GM18909 (cell line): ENCODE measurements around the gene CPLX4.

ENCODE experiments used
- ATAC-seq: cut with Tn5 transposase; IDR thresholded peaks from one replicate; pipeline ENCODE4 v1.9.1; 2021; ENCODE audit warnings: mild to moderate bottlenecking; ENCODE audit not compliant: unreplicated experiment, poor library complexity

CPLX4 gene

DNA sequence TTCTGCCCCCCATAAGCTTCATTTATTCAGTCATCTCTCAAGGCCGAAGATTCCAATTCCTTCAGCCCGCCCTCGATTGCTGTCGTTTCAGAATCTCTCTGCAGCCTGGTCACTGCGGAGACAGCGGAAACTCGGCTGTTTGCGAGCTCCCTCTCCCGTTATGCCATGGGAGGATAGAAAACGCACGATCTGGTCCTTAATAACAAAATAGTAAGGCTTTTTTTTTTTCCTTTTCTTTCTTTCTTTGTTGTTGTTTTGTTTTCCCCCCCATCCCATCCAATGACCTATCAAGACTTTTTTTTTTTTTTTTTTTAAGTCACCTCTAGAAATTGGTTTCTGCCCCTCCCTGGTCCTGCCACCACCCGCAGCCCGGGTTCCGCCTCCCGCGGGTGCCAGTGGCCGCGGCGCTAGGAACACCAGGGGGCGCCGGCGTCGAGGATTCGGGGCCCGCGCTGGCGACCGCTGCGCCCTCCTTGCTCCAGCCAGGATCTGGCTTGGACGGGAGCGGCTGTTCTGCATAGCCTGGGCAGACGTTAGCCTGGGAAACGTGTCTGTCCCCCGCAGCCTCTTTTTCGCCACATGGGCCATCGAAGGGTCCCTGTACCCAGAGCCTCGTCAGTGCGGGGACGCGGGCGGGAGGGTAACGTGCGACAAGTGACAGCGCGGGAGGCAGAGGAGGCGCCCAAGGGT lies 10.1 kb downstream of the CPLX4 start:
- ATAC-seq = peak; percentile 91

DNA sequence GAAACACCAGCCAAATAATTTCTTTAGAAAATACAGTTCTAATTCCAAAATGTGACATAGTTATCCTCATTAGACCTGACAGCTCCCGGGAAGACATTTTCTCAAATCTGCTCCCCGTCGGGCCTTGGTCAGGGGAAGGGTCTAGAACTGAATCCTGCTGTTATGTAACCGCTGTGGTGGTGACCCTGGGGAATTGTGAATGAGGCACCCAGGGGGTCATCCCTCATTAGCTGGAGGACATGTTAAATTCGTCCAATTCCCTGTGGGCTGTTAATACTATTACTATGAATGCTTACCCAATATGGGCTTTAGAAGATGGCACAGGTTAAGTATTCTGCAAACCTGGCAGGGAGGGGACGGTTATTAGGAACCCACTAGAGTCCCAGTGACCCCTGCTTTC lies 11.8 kb downstream of the CPLX4 start:
- no peak for ATAC-seq

DNA sequence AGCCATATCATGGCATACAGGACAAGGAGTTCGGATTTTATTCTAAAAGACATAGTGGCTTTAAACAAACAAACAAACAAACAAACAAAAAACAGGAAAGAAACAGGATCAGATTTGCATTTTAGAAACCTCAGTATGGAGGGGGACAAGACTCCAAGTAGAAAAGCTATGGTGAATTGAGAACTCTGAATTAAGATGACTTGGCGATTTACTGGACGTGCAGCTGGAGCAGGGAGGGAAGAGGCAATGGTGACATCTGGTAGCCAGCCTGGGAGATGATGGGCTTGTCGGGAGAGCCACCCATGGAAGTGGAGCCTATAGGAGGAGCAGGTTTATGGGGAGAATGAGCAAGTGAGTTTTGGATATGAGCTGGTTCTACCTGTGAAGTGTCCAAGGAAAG lies 13.2 kb downstream of the CPLX4 start:
- ATAC-seq = no peak

DNA sequence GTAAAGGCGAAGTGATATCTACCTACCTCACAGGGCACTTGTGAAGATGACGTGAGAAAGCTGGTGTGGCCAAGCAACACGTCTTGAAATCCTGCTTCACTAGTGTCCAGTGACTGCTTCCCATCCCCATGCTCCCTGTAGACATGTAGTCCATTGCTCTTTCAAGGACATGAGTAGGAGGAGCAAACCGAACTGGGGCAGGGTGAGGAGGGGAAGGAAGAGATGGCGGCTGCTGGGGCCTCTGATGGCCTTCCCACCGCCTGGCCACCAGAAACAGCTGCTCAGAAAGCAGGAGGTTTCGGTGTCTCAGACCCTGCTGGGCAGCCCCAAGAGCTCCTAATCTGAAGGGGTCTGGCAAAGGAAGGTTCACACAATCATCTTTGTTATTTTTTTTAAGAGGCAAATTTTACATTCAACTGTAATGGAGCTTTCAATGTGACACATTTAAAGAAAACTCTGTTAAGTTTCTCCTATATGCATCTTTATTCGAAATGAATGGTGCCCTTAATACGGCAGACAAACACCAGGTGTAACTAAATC lies 14.7 kb downstream of the CPLX4 start:
- ATAC-seq = no peak

DNA sequence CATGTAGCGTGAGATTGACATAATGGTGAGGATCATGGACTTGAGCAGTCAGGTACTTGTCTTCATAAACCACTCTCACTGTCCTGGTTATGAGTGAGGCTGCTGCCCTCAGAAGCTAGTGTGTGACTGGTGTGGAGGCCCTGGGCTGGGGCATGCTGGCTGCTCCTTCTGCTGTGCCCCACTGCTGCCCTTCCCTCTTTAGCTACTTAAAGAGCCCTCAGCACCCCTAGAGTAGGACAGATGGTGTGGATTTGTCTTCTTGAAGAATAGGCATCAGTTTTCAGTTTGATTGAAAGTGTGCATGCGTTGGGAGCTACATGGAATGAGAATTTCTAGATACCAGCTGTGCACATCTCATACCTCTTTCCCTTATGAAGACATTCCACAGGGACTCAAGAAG lies 15.4 kb downstream of the CPLX4 start:
- no peak for ATAC-seq

DNA sequence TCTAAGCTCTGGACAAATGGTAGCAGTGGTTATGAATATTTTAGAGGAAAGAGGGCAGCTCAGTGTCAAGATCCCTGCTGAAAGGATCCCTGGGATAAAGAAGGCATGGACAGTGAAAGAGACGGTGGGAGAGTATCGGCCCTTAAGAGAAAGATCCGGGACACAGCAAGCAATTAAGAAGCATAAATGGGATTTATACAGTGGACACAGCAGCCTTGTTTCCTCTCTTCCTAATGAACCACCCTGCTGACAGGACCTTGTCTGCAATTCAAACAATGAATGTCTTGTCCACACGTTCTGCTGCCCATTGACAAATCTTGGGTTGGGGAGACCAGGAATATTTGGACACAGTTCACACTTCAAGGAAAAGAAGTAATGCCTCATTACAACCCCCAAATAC lies 16.5 kb downstream of the CPLX4 start:
- ATAC-seq = no peak

DNA sequence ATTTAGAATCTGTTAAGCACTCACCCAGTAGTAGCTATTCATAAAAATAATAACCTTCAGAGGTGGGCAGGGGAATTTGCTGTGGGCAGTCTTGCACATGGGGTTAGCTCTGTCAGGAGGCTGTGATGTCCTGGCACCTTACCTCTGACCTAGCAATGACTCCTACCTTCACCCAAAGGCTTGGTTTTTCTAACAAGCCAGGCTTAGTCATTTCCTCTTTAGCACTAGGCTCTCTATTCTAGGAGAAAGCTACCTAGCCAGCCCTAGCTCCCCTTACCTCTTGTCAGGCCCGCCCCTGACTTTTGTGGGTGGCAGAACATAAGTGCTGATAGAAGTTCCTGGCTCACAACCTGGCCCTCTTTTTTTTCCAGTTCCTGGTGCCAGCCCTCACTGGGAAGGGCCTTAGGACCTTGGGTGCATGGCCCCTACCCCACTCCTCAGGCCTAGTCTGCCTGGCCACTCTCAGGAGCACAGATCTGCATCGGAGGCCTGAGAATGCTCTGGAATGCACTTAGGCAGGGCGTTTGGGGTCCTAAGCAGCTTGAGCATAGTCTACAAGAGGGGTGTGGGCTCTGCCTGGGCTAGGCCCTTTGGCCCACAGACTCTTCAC lies 17.7 kb downstream of the CPLX4 start:
- no peak for ATAC-seq

DNA sequence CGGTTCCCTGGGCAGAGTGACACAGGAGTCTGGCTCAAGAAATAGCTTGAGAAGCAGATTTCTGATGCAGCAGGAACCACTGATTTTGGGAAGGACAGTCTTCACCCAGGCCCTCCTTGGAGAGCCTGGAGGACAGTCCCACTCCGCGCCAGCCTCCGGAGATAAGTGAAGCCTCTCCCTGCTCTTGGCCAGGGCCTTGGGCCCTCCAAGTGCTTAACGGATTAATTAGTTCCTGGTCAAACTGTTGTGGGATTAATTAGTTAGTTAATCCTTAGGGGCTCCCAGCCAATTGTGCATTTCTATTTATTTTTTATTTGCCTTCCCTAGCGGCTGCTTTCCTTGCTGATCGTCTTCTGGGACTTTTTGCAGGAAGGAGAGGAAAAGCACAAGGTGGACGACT lies 19.6 kb downstream of the CPLX4 start:
- no peak for ATAC-seq

DNA sequence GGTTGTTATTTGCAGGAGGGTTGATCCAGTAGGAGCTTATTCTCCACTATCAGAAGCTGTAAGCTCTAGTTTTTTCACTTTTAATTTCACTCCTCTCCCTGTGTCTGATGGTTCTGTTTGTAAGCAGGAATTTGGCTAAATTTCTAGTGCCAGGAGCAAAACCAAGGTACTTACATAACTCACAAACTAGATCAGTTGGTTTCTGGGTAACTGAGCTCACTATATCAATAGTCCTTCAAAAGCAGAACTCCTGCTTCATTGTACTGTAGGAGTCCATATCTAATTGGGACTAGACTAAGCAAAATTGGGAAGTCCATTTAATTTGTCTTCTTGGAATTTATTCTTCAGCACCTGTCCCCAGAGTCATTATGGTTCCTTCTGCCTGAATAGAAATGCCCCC lies 25.1 kb downstream of the CPLX4 start:
- no peak for ATAC-seq

DNA sequence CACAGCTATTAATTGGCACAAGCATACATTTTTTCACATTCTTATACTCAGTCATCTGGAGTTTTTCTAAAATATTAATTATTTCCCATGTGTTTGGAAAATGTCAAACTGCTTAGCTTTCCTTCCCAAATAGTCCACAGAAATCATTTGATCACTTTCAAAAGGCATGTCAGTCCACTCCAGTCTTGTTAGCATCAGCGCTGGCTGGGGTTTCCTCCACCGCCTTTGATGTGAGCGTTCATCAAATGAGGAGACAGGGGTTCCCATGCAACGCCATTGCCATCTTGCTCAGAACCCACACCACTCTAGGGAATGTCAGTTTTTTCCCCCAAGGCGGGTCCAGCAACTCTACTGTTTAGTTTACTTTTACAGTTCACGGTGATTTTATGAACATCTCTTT lies 32.1 kb downstream of the CPLX4 start:
- no peak for ATAC-seq

DNA sequence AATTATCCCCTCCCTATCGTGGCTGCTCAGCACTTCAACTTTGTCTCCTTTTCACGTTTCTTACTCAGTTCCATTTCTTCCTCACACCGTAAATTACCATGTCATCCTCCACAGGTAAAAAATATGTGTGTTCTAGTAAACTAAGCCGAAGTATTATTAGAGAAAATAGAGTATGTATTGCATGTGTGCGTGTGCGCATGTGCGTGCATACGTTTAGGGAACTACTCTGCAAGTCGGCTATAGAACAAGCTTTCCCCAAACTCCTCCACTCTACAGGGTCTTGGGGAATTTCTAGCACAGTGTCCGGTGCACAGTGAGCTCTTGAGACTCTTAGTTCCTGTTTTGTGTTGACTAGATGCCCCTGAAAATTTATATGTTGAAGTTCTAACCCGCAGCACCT lies 36.1 kb downstream of the CPLX4 start:
- ATAC-seq = no peak

DNA sequence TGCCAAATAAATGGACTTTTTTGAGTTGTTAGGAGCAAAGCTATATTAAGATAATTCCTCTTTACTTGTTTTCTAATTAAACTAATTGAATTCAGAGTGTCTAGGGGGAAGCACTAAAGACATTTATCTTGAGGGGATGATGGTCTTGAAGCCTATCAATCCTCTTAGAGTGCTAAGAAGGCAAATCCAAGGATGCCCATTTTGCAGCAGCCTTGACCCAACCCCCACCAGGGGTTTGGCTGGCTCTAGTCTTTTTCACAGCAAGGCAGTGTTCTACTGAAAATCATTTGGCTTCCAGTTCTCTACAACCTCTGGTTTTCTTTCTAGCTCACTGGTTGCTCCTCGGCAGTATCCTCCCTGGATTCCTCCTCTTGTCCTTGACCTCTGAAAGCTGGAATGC lies 38.7 kb downstream of the CPLX4 start:
- no peak for ATAC-seq

DNA sequence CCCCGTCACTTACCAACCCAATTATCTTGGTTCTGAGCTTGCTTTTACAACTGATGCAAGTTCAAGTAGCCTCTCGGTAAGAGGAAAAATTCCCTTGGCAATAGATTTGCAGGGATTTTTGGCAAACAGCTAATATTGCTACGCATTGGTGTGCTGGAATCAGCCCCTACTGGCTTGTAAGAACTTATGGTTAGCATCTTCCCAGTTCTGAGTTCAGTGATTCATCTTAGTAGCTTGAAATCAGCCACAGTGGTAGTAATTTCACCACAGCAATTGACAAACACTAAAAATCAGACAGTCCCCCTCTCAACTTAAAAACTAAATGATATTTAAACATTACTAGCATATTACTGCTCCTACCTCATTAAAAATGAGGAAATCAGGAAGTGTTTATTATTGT lies 39.3 kb downstream of the CPLX4 start:
- ATAC-seq = no peak

DNA sequence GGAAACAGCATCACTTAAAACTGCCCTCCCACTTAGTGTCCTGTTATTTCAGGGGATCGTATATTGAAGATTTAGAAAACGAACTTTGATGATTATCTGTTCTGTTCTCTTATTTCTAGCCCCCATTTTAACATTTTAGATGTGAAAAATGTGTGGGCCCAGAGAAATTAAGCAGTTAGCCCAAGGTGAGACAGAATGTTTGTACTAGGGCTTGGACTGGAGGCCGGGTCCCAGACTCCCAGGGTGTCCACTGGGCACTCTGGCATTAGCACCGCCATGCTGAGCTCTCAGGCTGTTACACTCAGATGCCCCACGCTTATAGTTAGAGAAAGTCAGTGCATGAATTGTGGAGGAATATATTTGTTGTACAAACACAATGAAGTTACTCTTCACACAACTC lies 39.7 kb downstream of the CPLX4 start:
- no peak for ATAC-seq

DNA sequence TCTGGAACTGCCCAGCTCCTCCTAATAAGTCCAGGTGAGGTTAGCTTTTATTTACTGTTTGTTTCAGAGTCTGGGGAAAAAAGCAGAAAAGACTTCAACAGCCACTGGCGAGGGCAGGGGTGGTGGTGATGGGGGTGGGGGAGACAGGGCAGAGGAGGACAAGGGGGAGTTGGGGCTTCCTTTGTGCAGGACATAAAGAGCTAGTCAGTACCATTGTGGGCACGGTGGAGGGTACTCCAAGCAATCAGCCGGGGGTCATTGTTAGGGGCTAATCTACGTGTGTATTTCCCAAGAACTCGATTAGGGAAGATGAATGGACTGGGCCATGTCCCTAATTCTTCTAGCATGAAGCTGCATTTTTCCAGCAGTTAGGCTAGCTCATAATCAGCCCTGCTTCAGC lies 42.4 kb downstream of the CPLX4 start:
- no peak for ATAC-seq

DNA sequence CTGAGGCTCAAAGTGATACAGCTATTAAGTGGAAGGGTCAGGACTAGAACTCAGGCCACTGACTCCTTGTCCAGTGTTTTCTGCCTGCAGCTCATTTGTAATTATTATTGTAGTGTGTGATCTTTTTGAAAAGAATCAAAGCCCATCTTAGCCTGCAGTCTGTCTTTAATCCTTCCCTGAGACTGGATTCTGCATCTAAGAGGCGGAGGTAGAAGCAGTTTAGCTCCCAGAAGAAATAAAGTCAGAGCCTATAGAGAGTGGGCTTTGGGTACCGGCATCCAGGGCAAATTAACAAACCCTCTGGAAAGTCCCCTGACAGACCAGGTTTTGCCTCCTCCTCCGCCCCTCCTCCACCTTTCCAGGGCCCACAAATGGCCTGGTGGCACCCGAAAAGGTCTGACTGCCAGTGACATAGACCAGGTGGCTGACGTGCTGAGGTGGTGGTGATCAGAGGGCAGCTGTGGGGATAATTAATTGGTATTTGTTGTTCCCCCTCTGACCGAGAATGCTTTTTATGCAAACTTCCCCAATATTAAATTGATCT lies 43.0 kb downstream of the CPLX4 start:
- ATAC-seq = no peak

DNA sequence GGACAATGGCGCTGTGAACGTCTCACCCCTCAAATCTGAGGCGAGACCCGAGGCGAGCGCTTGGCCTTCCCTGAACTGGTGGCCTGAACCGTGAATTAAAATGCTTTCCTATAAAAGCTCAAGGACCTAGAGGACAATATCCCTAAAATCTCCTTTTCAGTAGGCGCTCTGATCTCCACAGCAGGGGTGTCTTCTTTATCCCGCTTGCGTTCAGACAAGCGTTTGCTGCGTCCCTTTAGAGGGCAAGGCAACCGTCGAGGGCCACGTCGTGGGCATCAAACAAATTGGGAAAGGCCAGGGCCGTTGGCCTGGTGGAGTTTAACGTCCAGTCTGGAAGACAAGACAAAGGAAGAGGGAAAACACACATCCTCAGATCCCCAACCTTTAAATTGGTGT lies 43.9 kb downstream of the CPLX4 start:
- no peak for ATAC-seq

DNA sequence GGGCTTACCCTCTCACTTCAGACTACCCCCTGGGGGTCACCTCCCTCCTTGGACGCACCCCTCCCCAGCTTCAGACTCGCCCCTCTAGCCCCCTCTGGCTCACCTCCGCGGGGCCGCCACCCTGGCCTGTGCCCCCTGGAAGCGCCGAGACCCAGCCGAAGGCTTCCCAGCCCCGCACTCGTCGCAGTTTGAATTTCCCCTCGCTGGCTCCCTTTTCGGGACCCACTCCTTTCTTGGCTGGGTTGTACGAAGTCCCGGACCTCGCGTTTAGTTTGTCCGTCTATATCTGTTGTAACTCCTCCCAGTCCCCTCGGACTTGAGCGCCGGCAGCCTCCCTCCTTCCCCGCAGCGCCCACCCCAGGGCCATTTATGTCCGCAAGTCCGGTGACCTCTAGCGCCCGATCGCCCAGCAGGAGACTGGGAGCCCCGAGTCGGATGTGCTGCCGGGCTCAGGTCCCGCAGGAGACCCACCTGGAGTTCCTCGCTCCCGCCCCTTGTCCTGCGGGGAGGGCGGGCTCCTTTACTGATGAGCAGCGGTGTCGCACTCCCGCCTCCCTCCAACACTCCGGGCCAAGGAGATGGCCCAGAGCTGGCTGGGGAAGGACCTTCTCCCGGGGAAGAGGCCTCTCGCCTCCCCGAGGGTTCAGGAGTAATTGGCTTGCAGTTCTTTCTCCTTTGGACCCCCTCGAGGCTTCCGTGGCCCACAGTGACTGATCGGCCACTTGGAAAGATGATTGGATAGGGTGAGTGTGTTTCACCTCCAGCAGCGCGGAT lies 44.5 kb downstream of the CPLX4 start:
- ATAC-seq = no peak

DNA sequence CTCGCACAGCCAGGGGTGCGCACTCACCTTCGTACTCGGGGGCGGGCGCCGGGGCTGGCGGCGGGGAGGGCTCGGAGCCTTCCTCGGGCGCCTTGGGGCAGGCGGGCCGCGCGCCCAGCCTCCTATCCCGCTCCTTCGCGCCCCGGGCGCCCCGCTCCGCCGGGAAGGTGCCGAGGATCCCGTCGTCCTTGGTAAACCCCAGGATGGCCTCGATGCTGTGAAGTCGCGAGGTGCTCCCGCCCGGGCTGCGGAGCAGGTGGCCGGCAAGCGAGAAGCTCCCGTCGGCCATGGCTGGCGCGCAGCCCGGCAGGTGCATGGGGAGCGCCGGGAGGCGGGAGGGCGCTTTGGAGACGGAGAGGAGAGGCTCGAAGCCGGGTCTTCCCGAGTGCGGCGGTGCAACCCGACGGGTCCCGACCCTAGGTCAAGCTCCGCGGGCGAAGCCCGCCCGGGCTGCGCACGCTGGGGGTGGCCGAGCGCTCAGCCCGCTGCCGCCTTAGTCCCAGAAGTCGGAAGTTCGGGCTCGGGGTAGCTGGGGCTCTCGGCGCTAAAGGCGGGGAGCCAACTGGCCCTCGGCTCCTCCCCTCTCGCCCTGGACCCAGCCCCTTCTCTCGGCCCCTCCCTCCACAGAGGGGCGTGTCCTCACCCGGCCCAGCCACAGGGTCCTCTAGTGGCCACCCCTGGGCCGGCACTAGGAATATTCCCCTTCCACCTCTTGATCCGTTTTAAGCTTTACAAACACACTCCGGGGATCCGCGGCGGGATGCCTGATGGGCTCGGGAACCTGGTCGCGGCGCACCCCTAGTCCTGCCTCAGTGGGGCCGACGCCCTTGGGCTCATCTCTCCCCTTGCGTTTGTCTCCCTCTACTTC lies 45.3 kb downstream of the CPLX4 start, which contains the start of gene RAX:
RAX (minus strand) TSS at position 564 of the 868 bp plus-strand sequence; CDS start at position 316, 248 bp downstream.
- no peak for ATAC-seq

DNA sequence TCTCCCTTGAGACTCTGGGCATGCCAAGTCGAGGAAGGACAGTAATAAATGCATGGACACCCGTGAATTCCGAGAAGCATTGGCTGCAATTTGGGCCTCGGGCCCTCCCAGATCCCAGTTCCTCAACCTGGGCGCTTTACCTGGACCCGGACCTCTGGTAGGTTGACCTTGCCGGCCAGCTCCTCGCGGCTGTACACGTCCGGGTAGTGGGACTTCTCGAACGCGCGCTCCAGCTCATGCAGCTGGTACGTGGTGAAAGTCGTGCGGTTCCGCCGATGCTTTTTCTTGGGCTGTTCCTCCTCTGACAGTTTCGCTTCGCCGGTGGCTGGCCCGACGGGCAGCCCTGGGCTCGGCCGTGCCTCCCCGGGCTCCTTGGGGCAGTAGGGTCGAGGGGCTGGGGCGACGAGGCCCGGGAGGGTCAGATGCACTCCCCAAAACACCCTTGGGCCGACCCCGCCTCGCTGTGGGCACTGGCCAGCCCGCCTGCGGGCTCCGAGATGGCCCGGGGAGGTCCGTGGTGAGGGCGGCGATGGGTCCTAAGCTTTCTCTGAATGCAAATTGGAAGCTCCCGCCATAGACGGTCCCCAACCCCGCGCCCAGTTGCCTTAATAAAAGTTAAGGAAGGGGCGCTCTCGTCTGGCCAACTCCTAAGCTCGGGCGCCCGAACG lies 46.1 kb downstream of the CPLX4 start:
- ATAC-seq = no peak
